GM06990 (cell line): Measurements from ENCODE around the gene UCK2.

Experiments used
- DNase-seq: peaks from one replicate; pipeline ENCODE4 v3.0.0-alpha.2; 2011; ENCODE audit not compliant: insufficient read length; ENCODE audit errors: extremely low read depth
- H3K27me3 ChIP-seq: replicated peaks from 2 replicates; pipeline ENCODE4 v1.6.0; 2011; ENCODE audit warnings: low read length; ENCODE audit not compliant: control insufficient read depth, insufficient read depth
- H3K36me3 ChIP-seq: 2 replicates; pipeline ENCODE4 v1.5.1; 2011; ENCODE audit warnings: low read length; ENCODE audit not compliant: control insufficient read depth, insufficient read depth
- H3K4me3 ChIP-seq: replicated peaks from 2 replicates; pipeline ENCODE4 v1.5.1; 2011; ENCODE audit warnings: low read depth, mild to moderate bottlenecking, control low read depth, low read length
- TF ChIP-seq, protein P1 (sequence below): IDR thresholded peaks from 2 replicates; pipeline ENCODE4 v1.5.1; 2011; ENCODE audit warnings: low read length, control low read depth, mild to moderate bottlenecking, inconsistent platforms; ENCODE audit not compliant: insufficient read depth, poor library complexity, severe bottlenecking

The UCK2 gene

DNA sequence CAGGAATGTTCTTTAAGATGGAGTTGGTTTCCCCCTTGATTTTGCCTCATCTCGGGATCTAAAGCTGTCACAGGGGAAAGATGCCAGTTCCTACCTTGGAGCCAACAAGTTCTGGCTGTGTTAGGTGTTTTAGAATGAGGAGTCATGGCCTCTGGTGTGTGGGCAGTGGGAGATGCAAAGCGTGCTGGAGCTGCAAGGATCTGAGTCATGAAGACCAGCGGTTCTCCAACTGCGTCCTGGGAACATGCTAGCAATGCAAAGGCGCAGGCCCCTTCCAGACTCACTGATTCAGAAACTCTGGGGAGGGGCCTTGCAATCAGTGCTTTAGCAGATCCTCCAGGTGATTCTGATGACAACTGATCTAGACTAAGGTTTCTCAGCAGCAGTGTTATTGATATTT, 109.1 kb downstream of the UCK2 start:
- H3K27me3 ChIP-seq: no peaks in the 10 kb centered on the region; the same call in 1 of the 2 replicates
- DNase-seq: no peak
- H3K4me3 ChIP-seq: no peak overlapping the region
- H3K36me3 ChIP-seq: no peaks in the 10 kb centered on the region
- TF ChIP-seq, protein P1, sequence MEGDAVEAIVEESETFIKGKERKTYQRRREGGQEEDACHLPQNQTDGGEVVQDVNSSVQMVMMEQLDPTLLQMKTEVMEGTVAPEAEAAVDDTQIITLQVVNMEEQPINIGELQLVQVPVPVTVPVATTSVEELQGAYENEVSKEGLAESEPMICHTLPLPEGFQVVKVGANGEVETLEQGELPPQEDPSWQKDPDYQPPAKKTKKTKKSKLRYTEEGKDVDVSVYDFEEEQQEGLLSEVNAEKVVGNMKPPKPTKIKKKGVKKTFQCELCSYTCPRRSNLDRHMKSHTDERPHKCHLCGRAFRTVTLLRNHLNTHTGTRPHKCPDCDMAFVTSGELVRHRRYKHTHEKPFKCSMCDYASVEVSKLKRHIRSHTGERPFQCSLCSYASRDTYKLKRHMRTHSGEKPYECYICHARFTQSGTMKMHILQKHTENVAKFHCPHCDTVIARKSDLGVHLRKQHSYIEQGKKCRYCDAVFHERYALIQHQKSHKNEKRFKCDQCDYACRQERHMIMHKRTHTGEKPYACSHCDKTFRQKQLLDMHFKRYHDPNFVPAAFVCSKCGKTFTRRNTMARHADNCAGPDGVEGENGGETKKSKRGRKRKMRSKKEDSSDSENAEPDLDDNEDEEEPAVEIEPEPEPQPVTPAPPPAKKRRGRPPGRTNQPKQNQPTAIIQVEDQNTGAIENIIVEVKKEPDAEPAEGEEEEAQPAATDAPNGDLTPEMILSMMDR: no peak

DNA sequence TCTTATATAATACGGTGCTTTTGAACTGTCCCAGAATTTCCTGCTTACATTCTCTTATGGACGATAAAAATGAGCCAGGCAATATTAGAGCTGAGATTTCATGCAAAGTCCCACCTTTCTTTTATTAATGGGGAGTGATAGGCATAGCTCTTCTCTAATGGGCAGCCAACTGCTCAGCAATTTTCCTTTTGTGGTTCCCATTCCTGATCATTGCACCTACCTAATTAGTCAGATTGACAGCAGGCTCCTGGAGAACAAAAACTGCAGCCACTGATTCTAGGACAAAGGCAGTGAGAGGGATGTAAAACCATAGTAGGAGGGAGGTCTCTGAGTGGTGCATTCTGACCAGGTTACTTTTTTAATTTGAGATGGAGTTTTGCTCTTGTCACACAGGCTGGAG, 110.4 kb downstream of the UCK2 start:
- TF ChIP-seq, protein P1: no peak
- no peaks in the 10 kb centered on the region for H3K36me3 ChIP-seq
- DNase-seq: no peak
- no peaks in the 10 kb centered on the region; the same call in 1 of the 2 replicates for H3K27me3 ChIP-seq
- no peak overlapping the region for H3K4me3 ChIP-seq

DNA sequence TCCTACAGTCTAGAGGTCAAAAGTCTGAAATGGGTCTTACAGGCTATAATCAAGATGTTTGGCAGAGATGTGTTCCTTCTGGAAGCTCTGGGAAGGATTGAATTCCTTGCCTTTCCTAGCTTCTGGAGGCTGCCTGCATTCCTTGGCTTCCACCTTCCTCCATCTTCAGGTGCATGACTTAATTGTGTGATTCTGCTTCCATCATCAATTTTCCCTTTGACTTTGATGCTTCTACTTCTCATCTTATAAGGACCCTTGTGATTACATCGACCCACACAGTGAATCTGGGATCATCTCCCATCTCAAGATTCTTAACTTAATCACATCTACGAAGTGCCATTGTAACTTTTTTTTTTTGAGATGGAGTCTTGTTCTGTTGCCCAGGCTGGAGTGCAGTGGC, 111.4 kb downstream of the UCK2 start:
- TF ChIP-seq, protein P1: no peak
- H3K27me3 ChIP-seq: no peaks in the 10 kb centered on the region; the same call in 1 of the 2 replicates
- no peak for DNase-seq
- H3K4me3 ChIP-seq: no peak overlapping the region
- H3K36me3 ChIP-seq: no peaks in the 10 kb centered on the region

DNA sequence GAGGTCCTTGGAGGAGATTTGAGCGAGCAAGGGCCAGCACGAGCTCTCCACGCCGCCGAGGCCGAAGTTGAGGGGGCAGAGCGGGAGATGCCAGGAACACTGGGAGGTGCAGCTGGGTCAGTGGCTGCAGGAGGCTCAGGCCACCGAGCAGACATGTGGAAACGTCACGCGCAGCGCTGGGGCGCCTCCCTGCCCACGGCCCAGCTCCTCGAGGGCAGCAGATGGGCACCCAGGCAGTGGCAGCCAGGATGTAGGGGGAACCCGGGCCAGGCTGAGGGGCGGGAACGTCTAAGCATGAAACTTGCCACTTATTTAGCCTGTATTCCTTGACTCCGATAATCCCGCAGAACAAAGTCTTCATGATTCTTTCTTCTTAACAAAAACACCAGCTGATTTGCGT, 114.1 kb downstream of the UCK2 start:
- Histone ChIP-seq H3K4me3 (no peak overlapping the region), H3K27me3 (no peaks in the 10 kb centered on the region; the same call in 1 of the 2 replicates), H3K36me3 (no peaks in the 10 kb centered on the region)
- TF ChIP-seq, protein P1: no peak
- no peak for DNase-seq

DNA sequence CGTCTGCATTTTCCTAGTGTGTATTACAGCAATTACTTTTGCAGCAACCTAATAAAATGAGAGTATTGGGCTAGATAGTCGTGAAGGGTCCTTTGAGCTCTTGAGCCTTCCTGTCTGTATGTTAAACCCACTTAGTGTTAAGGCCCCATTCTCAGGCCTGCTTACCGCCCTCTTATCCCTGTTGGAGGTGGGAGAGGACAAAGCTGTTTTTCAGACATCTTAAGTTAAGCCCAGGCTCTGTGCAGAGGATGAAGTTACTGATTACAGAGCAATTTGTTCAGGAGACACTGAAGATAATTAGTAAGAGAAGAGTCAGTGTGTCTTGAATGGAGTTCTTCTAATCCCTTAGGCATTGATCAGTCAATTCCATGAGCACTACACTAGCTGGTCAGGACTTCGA, 114.6 kb downstream of the UCK2 start:
- TF ChIP-seq, protein P1: no peak
- Histone ChIP-seq H3K36me3 (no peaks in the 10 kb centered on the region), H3K4me3 (no peak overlapping the region), H3K27me3 (no peaks in the 10 kb centered on the region; the same call in 1 of the 2 replicates)
- no peak for DNase-seq
